GM19372 (cell line): Measurements from ENCODE around the gene CHST3.
"Not testable (repeated sequence)": the region's sequence is repeated elsewhere in the genome, so short reads cannot be mapped to it uniquely, and the experiment has no call there.

Experiments
- ATAC-seq: cut with Tn5 transposase; IDR thresholded peaks from one replicate; pipeline ENCODE4 v1.9.1; 2021; ENCODE audit warnings: mild to moderate bottlenecking, low read depth, moderate library complexity; ENCODE audit not compliant: unreplicated experiment

The CHST3 gene

DNA sequence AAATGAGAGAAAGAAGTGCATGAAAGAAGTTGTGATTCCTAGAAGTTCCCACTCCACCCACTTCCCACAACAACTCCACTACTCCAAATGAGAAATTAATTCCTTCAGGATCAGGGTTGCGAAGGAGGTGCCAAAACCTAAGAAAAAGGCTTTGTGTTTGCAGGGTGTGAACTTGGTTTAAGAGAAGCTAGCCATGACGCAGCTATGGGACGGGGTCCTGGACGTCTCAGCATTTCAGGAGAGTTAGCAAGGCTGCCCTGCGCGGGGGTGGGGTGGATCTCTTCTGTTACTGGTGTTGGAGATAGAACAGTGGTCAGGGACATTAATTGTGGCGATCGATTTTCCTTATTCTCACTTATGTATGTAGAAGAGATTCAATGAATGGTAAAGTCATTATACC is 61.2 kb downstream of the CHST3 start:
- no peak for ATAC-seq

DNA sequence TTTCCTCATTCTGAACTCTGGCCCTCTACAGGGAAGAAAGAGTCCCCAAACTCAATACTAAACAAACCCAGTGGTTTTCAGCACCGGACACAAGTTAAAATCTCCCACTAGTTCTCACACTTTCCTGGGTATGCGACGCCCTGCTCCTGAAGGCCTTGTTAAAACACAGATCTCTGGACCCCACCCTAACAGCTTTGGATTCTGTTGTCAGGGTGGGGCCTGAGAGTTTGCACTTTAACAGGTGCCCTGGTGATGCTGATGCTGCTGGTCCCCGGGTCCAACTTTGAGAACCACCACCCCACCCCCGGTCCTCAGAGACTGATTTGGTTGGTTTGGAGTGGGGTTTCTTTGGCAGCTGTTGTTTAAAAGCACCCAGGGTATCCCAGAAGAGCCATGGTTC is 61.6 kb downstream of the CHST3 start:
- ATAC-seq, result no peak

- no peak for ATAC-seq
Measured at GRCh38 chr10:72026278-72027111, 62.3 kb downstream of the CHST3 start.

- ATAC-seq, result no peak
Measured at GRCh38 chr10:72027498-72027897, 63.3 kb downstream of the CHST3 start.

DNA sequence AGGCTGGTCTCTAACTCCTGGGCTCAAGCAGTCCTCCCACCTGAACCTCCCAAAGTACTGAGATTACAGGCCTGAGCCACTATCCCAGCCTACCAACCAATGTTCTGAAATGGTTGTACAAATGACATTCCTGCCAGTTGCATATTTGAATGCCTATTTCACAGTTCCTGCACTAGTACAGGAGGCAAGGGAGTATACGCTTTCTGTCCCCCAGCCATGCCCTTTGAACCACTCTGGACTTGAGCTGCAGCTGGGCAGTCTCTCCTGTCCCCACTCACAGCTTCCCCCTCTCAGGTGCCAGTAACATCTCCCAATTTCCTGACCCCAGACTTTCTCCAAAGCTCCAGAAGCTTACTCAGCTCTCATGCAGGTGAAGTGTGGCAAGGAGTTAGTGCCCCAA is 65.2 kb downstream of the CHST3 start:
- no peak for ATAC-seq

- ATAC-seq, result no peak
Measured at GRCh38 chr10:72030762-72031543, 66.8 kb downstream of the CHST3 start.

DNA sequence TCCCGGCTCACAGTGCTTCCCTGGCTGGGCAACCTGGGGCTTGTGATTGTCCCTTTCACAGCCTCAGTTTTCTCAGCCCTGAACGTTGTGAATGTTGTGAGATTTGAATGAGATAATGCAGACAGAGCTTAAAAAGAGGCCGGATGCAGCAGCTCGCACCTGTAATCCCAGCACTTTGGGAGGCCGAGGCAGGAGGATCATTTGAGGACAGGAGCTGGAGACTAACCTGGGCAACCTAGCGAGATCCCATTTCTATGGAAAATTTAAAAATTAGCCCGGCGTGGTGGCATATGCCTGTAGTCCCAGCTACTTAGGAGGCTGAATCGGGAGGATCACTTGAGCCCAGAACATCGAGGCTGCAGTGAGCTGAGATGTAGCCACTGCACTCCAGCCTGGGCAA is 67.5 kb downstream of the CHST3 start:
- ATAC-seq, result no peak

- ATAC-seq, result not testable (repeated sequence)
Measured at GRCh38 chr10:72032409-72033162, 68.4 kb downstream of the CHST3 start.

DNA sequence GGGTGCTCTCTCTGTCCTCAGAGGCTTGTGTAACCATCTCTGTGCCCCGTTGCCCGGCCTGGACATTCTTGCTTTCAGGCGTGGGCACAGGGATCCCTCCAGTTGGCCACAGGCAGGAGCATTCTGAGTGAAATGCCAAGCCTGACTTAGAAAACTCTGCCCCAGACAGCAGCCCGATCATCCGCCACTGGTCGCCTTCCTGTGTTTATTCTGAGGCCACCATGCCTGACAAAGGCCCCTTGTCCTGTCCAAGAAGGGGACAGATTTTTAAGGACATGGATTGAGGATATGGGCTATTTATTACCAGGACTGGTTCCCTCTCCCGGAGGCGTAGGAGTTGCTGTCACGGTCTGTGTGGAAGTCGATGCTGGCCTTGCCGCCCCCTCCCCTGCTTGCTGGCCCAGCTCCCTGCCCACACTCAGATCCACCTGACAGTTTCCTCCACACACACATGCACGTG is 69.9 kb downstream of the CHST3 start:
- ATAC-seq, result no peak

DNA sequence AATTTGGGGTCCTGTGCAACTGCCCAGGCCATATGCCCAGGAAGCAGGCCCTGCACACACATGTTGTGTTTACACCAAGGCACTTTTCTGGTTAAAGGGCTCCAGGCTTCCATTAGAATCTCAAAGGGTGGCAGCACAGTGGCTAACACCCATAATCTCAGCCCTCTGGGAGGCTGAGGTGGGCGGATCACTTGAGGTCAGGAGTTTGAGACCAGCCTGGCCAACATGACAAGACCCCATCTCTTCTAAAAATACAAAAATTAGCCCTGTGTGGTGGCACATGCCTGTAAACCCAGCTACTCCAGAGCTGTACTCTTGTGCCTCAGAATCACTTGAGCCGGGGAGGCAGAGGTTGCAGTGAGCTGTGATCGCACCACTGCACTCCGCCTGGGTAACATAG is 70.6 kb downstream of the CHST3 start:
- no peak for ATAC-seq

- no peak for ATAC-seq
Measured at GRCh38 chr10:72035252-72035887, 71.2 kb downstream of the CHST3 start.

- ATAC-seq, result no peak
Measured at GRCh38 chr10:72037266-72037665, 73.1 kb downstream of the CHST3 start.

- ATAC-seq, result no peak
Measured at GRCh38 chr10:72037811-72038210, 73.6 kb downstream of the CHST3 start.

GRCh38 chr10:72038458-72039001 is 74.3 kb downstream of the CHST3 start:
- no peak for ATAC-seq

DNA sequence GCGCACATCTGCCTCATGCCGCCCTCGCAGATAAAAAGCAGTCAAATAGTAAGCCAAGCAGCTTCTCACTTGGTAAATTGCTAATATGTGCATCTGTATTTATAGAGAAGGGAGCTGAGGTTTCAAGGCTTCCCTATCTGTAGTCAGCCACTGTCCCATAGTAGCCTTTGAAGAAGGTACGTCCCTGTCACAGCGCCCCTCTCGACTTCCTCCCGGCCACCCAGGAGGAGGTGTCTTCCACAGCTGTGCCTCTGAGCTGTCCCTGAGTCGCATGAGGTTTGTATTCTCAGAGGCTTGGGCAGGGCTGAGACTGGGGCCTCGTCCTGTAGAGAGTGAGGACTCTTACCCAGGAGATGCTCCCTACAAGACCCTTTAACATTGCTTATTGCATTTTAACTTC is 75.2 kb downstream of the CHST3 start:
- ATAC-seq, result no peak

- no peak for ATAC-seq
Measured at GRCh38 chr10:72041491-72041890, 77.3 kb downstream of the CHST3 start.

- ATAC-seq, result no peak
Measured at GRCh38 chr10:72043016-72043834, 79.0 kb downstream of the CHST3 start.

DNA sequence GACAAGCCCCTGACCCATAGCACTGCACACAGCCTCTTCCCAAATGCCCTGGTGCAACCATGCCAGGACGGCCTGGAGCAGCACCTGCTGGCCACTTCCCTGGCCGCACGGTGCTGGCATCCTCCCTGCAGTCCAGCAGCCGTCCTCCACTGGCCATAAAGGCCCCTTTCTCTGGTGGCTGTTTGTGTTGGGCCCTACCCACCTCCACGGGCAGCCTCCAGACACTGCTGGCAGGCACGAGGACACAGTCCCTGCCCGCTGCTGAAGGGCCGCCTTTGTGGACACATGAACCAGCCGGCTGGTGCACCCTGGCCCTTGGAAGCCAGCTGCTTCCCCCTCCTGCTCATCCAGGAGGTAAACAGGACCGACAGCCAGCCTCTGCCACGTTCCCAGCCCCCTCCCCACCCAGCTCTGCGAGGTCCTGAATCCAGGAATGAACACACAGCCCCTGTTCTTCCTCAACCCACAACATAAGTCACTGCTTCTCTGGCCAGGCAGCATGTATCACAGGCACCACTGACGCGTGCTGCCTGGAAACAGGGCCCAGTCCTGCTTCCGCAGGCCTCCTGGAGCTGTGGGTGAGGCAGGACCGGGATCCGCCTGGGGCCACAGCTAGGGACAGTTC is 80.3 kb downstream of the CHST3 start:
- no peak for ATAC-seq

- no peak for ATAC-seq
Measured at GRCh38 chr10:72045586-72045985, 81.4 kb downstream of the CHST3 start.
